CD4-positive, CD25-positive, alpha-beta regulatory T cell (primary cell): ENCODE results near the gene CLP1. TPM values are rescaled to one million over a fixed set of nuclear protein-coding genes. Genes with fewer than 3 reads are reported as not detected.

ENCODE experiments used
- polyA plus RNA-seq, 4 donors: library from polyadenylated mRNA; unstranded; fragments of 300-500 nt; fragmentation: Illumina TruSeq; gene quantifications; one replicate each; pipeline ENCODE4 v1.2.3, GENCODE V29; 2021
- total RNA-seq: library from RNA; stranded (reverse); gene quantifications from one replicate; pipeline ENCODE4 v1.2.3, GENCODE V29; 2022

CLP1 gene
- total and polyA plus RNA-seq, 5 donors from 2014 or later = 12.6 to 18.2 (median 14.2) TPM

Other genes starting within 250 kb of the CLP1 start
- gene SLC43A3, start 230.6 kb upstream of the CLP1 start, total RNA-seq = 19.1 TPM
- gene SLC43A3, start 230.6 kb upstream of the CLP1 start, polyA plus RNA-seq = 10 to 100 TPM; 21.6 to 36.9 (median 27.3) TPM
- gene RTN4RL2, start 197.2 kb upstream of the CLP1 start, total RNA-seq = not detected
- gene RTN4RL2, start 197.2 kb upstream of the CLP1 start, polyA plus RNA-seq = under 1 TPM in 1 of 4 donors, not detected in 3; 0.11 TPM
- 12.8 TPM for gene SLC43A1, start 142.1 kb upstream of the CLP1 start, total RNA-seq
- gene SLC43A1, start 142.1 kb upstream of the CLP1 start, polyA plus RNA-seq = 10 to 100 TPM; 22.9 to 29.9 (median 26.2) TPM
- 21.2 TPM for gene TIMM10, start 127.0 kb upstream of the CLP1 start, total RNA-seq
- 10 to 100 TPM; 52.1 to 84.7 (median 65.7) TPM for gene TIMM10, start 127.0 kb upstream of the CLP1 start, polyA plus RNA-seq
- not detected for gene SMTNL1, start 120.2 kb upstream of the CLP1 start, total RNA-seq
- under 1 TPM in 2 of 4 donors, not detected in 2; 0.21 to 0.36 TPM for gene SMTNL1, start 120.2 kb upstream of the CLP1 start, polyA plus RNA-seq
- 103 TPM for gene UBE2L6, start 90.1 kb upstream of the CLP1 start, total RNA-seq
- 100 to 1,000 TPM; 277 to 406 (median 320) TPM for gene UBE2L6, start 90.1 kb upstream of the CLP1 start, polyA plus RNA-seq
- gene SERPING1, start 60.1 kb upstream of the CLP1 start, total RNA-seq = 1.1 TPM
- gene SERPING1, start 60.1 kb upstream of the CLP1 start, polyA plus RNA-seq = not detected
- gene YPEL4, start 7.8 kb upstream of the CLP1 start, total RNA-seq = 0.99 TPM
- under 1 TPM in 2 of 4 donors, not detected in 2; 0.13 to 0.41 TPM for gene YPEL4, start 7.8 kb upstream of the CLP1 start, polyA plus RNA-seq
- gene ZDHHC5, start 10.4 kb downstream of the CLP1 start, total RNA-seq = 49.8 TPM
- 10 to 100 TPM; 32.1 to 38.0 (median 33.9) TPM for gene ZDHHC5, start 10.4 kb downstream of the CLP1 start, polyA plus RNA-seq
- gene MED19, start 54.5 kb downstream of the CLP1 start, total RNA-seq = 13.7 TPM
- 10 to 100 TPM; 15.3 to 22.6 (median 20.8) TPM for gene MED19, start 54.5 kb downstream of the CLP1 start, polyA plus RNA-seq
- 33.3 TPM for gene TMX2, start 54.8 kb downstream of the CLP1 start, total RNA-seq
- 10 to 100 TPM; 63.2 to 92.4 (median 72.8) TPM for gene TMX2, start 54.8 kb downstream of the CLP1 start, polyA plus RNA-seq
- 68.6 TPM for gene SELENOH, start 83.7 kb downstream of the CLP1 start, total RNA-seq
- 100 to 1,000 TPM; 205 to 248 (median 214) TPM for gene SELENOH, start 83.7 kb downstream of the CLP1 start, polyA plus RNA-seq
- not detected for gene BTBD18, start 94.1 kb downstream of the CLP1 start, total RNA-seq
- gene BTBD18, start 94.1 kb downstream of the CLP1 start, polyA plus RNA-seq = under 1 TPM; 0.20 to 0.61 (median 0.52) TPM
- gene CTNND1, start 104.0 kb downstream of the CLP1 start, total RNA-seq = 19.4 TPM
- 1 to 10 TPM in 3 of 4 donors, under 1 TPM in 1; 0.53 to 4.4 (median 2.0) TPM for gene CTNND1, start 104.0 kb downstream of the CLP1 start, polyA plus RNA-seq